IPS-NIHi7 (cell line): ENCODE results near the gene METAP1.
"Not testable (repeated sequence)": the region's sequence is repeated elsewhere in the genome, so short reads cannot be mapped to it uniquely, and the experiment has no call there.

Experiments used
- DNase-seq: peaks from one replicate; pipeline ENCODE4 v3.0.0; 2012; ENCODE audit warnings: mixed read lengths; ENCODE audit errors: extremely low spot score

The METAP1 gene

GRCh38 chr4:98997166-98997565 lies 1.6 kb downstream of the METAP1 start:
- DNase-seq: no peak

GRCh38 chr4:98998551-98998950 lies 3.0 kb downstream of the METAP1 start:
- no peak for DNase-seq

GRCh38 chr4:99002279-99002678 lies 6.8 kb downstream of the METAP1 start:
- no peak for DNase-seq

- DNase-seq: no peak
Observed at GRCh38 chr4:99008051-99008450, 12.5 kb downstream of the METAP1 start.

- no peak for DNase-seq
Observed at GRCh38 chr4:99011910-99012309, 16.4 kb downstream of the METAP1 start.

- no peak for DNase-seq
Observed at GRCh38 chr4:99013402-99013843, 17.9 kb downstream of the METAP1 start.

GRCh38 chr4:99013884-99014523 lies 18.5 kb downstream of the METAP1 start:
- DNase-seq: no peak

- DNase-seq: no peak
Observed at GRCh38 chr4:99021386-99021785, 25.9 kb downstream of the METAP1 start.

GRCh38 chr4:99022566-99022965 lies 27.0 kb downstream of the METAP1 start:
- no peak for DNase-seq

- DNase-seq: not testable (repeated sequence)
Observed at GRCh38 chr4:99023800-99024251, 28.3 kb downstream of the METAP1 start.

GRCh38 chr4:99024481-99025275 lies 29.2 kb downstream of the METAP1 start:
- DNase-seq: no peak

GRCh38 chr4:99025506-99025905 lies 30.0 kb downstream of the METAP1 start:
- DNase-seq: no peak

- DNase-seq: no peak
Observed at GRCh38 chr4:99027304-99027703, 31.8 kb downstream of the METAP1 start.

GRCh38 chr4:99028187-99028586 lies 32.7 kb downstream of the METAP1 start:
- no peak for DNase-seq

- no peak for DNase-seq
Observed at GRCh38 chr4:99029018-99029735, 33.7 kb downstream of the METAP1 start.

- DNase-seq: no peak
Observed at GRCh38 chr4:99029852-99030251, 34.3 kb downstream of the METAP1 start.

- no peak for DNase-seq
Observed at GRCh38 chr4:99033956-99034355, 38.4 kb downstream of the METAP1 start.

- no peak for DNase-seq
Observed at GRCh38 chr4:99038213-99038612, 42.7 kb downstream of the METAP1 start.

- no peak for DNase-seq
Observed at GRCh38 chr4:99043346-99043745, 47.8 kb downstream of the METAP1 start.

GRCh38 chr4:99047710-99048109 lies 52.2 kb downstream of the METAP1 start:
- DNase-seq: no peak

GRCh38 chr4:99052902-99053301 lies 57.4 kb downstream of the METAP1 start:
- no peak for DNase-seq

- no peak for DNase-seq
Observed at GRCh38 chr4:99054428-99054994, 59.0 kb downstream of the METAP1 start.
